Activated T-cell treated with anti-CD3 and anti-CD28 coated beads for 4 hours (primary cell): Measurements from ENCODE around the gene SDHAF2.
"Not testable (repeated sequence)": the region's sequence is repeated elsewhere in the genome, so short reads cannot be mapped to it uniquely, and the experiment has no call there.

Experiments
- DNase-seq: peaks from one replicate; pipeline ENCODE4 v3.0.0-alpha.2; 2020

SDHAF2 gene

DNA sequence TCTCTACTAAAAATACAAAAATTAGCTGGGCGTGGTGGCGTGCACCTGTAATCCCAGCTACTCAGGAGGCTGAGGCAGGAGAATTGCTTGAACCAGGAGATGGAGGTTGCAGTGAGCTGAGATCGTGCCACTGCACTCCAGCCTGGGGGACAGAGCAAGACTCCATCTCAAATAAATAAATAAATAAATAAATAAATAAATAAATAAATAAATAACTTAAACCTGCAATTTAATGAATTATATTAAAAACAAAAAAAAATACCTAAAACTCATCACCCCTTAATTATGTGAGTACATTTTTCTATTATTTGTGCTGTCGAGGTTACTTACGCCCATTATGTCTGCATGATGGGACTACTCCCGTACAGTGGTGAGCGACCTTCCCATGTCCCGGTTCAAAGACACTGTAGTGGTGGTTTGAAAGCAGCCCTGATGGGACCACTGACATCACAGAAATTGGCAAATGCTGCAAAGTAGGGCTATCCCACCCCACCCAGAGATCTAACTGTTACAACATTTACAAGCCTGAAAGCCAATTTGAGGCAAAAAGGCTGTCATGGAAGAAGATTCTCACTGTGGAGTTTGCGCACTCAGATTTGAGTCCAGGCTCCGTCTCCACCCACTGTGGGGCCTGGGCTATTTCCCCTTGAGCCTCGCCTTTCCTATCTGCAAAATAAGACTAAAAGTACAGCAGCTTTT, 49.6 kb downstream of the SDHAF2 start:
- not testable (repeated sequence) for DNase-seq

GRCh38 chr11:61480261-61480993, 50.5 kb downstream of the SDHAF2 start:
- DNase-seq: no peak

GRCh38 chr11:61480994-61481335, 51.0 kb downstream of the SDHAF2 start:
- DNase-seq: no peak

DNA sequence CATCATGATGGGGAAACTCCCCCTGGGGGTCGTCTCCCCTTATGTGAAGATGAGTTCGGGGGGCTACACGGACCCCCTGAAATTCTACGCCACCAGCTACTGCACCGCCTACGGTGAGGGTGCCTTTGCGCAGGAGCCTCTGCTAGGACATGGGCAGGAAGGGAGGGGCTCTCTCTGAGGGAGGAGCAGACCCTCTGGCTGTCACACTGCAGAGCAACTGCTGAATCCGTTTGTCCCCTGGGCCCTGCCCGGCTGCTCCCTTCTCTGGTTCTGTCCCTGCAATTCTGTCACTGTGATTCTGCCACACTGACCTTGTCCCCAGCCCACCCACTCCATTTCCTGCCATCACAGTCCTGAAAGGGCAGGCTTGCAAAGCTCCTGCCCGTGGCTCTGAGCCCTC, 51.9 kb downstream of the SDHAF2 start:
- no peak for DNase-seq

GRCh38 chr11:61482513-61482912, 52.6 kb downstream of the SDHAF2 start:
- DNase-seq: no peak

- DNase-seq: no peak
Measured at GRCh38 chr11:61484541-61484940, 54.6 kb downstream of the SDHAF2 start.

DNA sequence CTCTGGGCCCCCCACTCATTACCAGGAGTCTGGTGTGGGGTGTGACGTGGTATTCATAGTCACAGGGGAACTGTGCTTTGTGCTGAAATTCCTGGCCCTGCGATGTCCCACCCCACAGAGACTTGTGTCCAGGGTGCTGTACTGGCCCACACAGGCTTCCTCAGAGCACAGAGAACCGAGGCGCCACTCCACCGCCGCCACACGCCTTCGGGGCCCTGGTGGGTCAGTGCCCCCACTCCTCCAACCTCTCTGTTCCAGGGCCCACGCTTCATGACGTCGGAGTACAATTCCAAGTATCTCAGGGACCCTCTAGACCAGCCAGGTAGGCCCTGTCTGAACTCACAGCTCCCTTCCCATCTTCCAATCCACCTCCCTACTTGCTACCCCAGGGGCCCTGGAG, 55.2 kb downstream of the SDHAF2 start:
- no peak for DNase-seq

DNA sequence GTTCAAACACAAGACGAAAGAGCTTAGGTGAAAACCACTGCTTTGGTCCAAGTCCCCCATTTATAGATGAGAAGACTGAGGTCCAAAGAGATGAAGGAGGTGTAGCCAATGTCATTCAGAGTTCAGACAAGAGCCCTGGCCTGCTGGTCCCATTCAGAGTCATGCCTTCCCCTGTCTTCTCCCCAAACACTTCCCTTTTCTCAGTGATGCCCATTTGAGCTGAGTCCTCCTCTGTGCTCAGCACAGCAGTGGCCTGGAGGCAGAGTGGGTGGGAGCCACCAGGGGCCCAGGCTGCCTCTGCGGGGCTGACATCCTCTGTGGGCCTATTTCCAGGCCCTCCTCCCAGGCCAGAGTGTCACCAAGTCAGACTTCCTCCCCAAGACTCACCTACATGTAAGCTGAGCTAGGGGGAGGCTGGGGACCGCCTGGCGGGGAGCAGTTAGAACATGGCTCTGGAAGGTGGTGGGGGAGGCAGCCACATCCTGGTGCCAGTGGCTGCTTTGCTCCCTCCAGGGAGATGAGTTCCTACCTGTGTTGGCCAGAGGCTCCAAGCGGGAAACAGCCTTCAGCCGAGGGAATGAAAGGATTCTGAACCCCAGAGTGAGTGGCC, 56.2 kb downstream of the SDHAF2 start:
- no peak for DNase-seq

- no peak for DNase-seq
Measured at GRCh38 chr11:61486779-61487178, 56.9 kb downstream of the SDHAF2 start.

- no peak for DNase-seq
Measured at GRCh38 chr11:61487342-61488025, 57.6 kb downstream of the SDHAF2 start.

DNA sequence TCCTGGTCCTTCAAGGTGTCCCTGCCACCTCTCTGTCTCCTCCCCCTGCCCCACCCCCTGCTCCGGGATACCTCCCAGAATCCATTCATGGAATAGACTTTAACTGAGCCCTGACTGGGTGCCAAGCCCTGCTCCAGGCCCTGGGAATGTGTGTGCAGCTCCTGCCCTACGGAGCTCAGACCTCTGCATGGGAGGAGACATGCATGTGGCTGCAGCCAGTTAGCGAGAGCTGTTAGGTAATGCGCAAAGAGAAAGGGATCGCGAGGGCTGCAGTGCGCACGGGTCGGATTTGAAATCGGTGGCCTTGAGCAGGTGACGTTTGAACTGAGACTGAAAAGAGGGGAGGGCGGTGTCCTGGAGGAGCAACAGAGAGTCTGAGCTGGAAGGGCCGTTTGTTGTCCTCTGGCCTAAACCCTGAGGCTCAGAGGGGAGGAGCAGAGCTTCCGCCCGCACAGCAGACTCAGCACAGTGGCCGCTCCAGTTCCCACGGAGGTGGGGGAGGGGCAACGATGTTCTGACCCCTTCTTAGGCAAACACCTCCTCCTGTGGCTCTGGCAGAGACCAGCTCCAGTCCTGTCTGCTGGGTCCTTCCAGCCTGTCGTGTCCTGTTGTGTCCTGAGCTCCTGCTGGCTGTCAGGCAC, 58.8 kb downstream of the SDHAF2 start:
- DNase-seq: no peak

- no peak for DNase-seq
Measured at GRCh38 chr11:61489833-61490721, 60.2 kb downstream of the SDHAF2 start.

GRCh38 chr11:61491736-61492395, 61.9 kb downstream of the SDHAF2 start:
- no peak for DNase-seq

DNA sequence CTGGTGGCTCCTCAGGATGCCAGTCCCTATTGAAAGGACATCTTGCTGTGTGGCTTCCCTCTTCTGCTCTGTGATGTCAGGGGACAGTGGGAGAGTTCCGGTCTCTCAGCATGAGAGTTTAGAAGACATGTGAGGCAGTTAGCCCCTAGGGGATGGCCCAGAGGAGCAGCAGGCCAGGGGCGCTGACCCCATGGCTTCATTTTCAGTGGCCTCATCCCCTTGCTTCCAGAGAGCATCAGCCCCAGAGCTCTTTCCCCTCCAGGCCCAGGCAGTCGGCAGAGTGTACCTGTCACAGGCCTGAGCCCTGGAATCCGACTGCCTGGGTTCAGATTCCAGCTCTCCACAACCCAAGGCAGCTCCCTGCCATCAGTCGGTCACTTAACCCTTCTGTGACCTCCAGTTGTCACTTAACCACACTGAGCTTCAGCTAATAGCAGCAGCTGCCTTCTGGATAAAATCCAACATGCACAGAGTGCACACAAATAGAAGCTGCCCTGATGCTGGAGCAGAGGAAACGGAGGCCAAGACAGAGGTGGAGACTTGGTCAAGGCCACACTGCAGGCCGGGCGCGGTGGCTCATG, 64.5 kb downstream of the SDHAF2 start:
- no peak for DNase-seq

- no peak for DNase-seq
Measured at GRCh38 chr11:61495801-61496601, 66.1 kb downstream of the SDHAF2 start.
